GM12878 (cell line): ENCODE results near the gene CMSS1. TPM values are rescaled to one million over a fixed set of nuclear protein-coding genes. Genes with fewer than 3 reads are reported as not detected.

Experiments used
- ATAC-seq: fragments of 200-7000 bp; cut with Tn5 transposase; 3 replicates; pipeline ENCODE4 v1.9.1; 2020; ENCODE audit warnings: mild to moderate bottlenecking, moderate library complexity
- BruUV-seq: library from RNA; stranded (reverse); fragments of 400-500 nt; replicated peaks from 2 replicates; lab custom pipeline; 2021; lab: Mats Ljungman, UMichigan
- CTCF ChIA-PET: fragments of 300-600 bp; sonication (Branson Sonifier 250); formaldehyde crosslinking; extraction: SDS; loops from one replicate; lab custom pipeline; 2021; ENCODE audit warnings: inconsistent platforms; lab: Yijun Ruan, JAX
- POLR2A ChIA-PET: fragments of 350-600 bp; formaldehyde crosslinking; extraction: SDS; loops from one replicate; lab custom pipeline; 2021; ENCODE audit warnings: inconsistent platforms; lab: Charles Lee
- RAD21 ChIA-PET: fragments of 300-600 bp; sonication (Branson Sonifier 250); formaldehyde crosslinking; loops from one replicate; lab custom pipeline; 2023; ENCODE audit warnings: antibody characterized with exemption; ENCODE audit not compliant: unreplicated experiment; lab: Charles Lee
- SMC1A ChIA-PET: fragments of 300-600 bp; sonication (Branson Sonifier 250); formaldehyde crosslinking; loops from one replicate; lab custom pipeline; 2023; ENCODE audit not compliant: unreplicated experiment, uncharacterized antibody; lab: Charles Lee
- DNase-seq: peaks from one replicate; pipeline ENCODE4 v3.0.0-alpha.2; 2011; ENCODE audit warnings: low read depth, low spot score
- FAIRE-seq: peaks from 3 replicates; lab custom pipeline; 2011; peaks lifted over from hg19 to GRCh38; lab: Jason Lieb, UNC
- H2AFZ ChIP-seq: 2 replicates; pipeline ENCODE4 v1.6.0; 2011; ENCODE audit warnings: low read depth, low read length, control low read depth; ENCODE audit not compliant: control insufficient read depth
- H3K27ac ChIP-seq: 2 replicates; pipeline ENCODE4 v1.5.1; 2011; ENCODE audit warnings: control low read depth; ENCODE audit not compliant: control insufficient read depth, insufficient read depth
- H3K27me3 ChIP-seq, 2 experiments: replicated peaks in 1 of 2; 2 replicates each; pipeline versions ENCODE4 v1.6.0 to v1.6.1; 2011; ENCODE audit warnings: low read length in 1 of 2; ENCODE audit not compliant: control insufficient read depth in 2 of 2, insufficient read depth in 2 of 2
- H3K36me3 ChIP-seq, 2 experiments: 2 replicates each; pipeline ENCODE4 v1.5.1; 2011; ENCODE audit warnings: low read length in 1 of 2; ENCODE audit not compliant: control insufficient read depth in 2 of 2, insufficient read depth in 2 of 2
- H3K4me1 ChIP-seq: 2 replicates; pipeline ENCODE4 v1.6.1; 2011; ENCODE audit warnings: mild to moderate bottlenecking, low read length, moderate library complexity, mixed read lengths; ENCODE audit not compliant: control insufficient read depth, insufficient read depth
- H3K4me2 ChIP-seq: 2 replicates; pipeline ENCODE4 v1.6.0; 2011; ENCODE audit warnings: control low read depth; ENCODE audit not compliant: control insufficient read depth, insufficient read depth
- H3K4me3 ChIP-seq: fragments of 200-600 bp; sonication (generic); 2 replicates; pipeline ENCODE4 v1.5.1; 2016
- H3K79me2 ChIP-seq: 2 replicates; pipeline ENCODE4 v1.6.0; 2011; ENCODE audit warnings: low read length; ENCODE audit not compliant: control insufficient read depth, insufficient read depth
- H3K9ac ChIP-seq: 2 replicates; pipeline ENCODE4 v1.8.0; 2011; ENCODE audit warnings: low read length, control low read depth, mixed read lengths; ENCODE audit not compliant: control insufficient read depth, insufficient read depth
- H3K9me3 ChIP-seq: replicated peaks from 3 replicates; pipeline ENCODE4 v1.5.1; 2011; ENCODE audit warnings: mild to moderate bottlenecking, low read length; ENCODE audit not compliant: control insufficient read depth, insufficient read depth
- H4K20me1 ChIP-seq: 2 replicates; pipeline ENCODE4 v1.6.0; 2011; ENCODE audit not compliant: control insufficient read depth, insufficient read depth
- BMI1 ChIP-seq: fragments of 450-650 bp; IDR thresholded peaks from 2 replicates; pipeline ENCODE4 v1.6.1; 2016; ENCODE audit warnings: mild to moderate bottlenecking, moderate library complexity, borderline replicate concordance
- CBFB ChIP-seq: IDR thresholded peaks from 2 replicates; pipeline ENCODE4 v1.6.1; 2016; ENCODE audit warnings: antibody characterized with exemption, low read depth
- DPF2 ChIP-seq: fragments of 450-650 bp; IDR thresholded peaks from 2 replicates; pipeline ENCODE4 v1.6.1; 2017; ENCODE audit warnings: mild to moderate bottlenecking
- GATAD2B ChIP-seq: fragments of 450-650 bp; conservative IDR thresholded peaks from 2 replicates; pipeline ENCODE4 v1.6.1; 2017; ENCODE audit warnings: low read depth, mild to moderate bottlenecking, moderate library complexity
- MTA2 ChIP-seq: fragments of 450-650 bp; IDR thresholded peaks from 2 replicates; pipeline ENCODE4 v1.6.1; 2016; ENCODE audit warnings: low read depth, mild to moderate bottlenecking, moderate library complexity
- NFYA ChIP-seq: IDR thresholded peaks from 2 replicates; pipeline ENCODE4 v1.6.1; 2011; ENCODE audit warnings: low read depth, mild to moderate bottlenecking, low read length, improper control_type of control experiment, borderline replicate concordance
- NRF1 ChIP-seq: conservative IDR thresholded peaks from 2 replicates; pipeline ENCODE4 v1.6.1; 2011; ENCODE audit warnings: mild to moderate bottlenecking, low read depth, low read length, improper control_type of control experiment
- PAX5 ChIP-seq: IDR thresholded peaks from 2 replicates; pipeline ENCODE4 v1.6.1; 2011; ENCODE audit warnings: low read depth, low read length, borderline replicate concordance
- POU2F2 ChIP-seq: IDR thresholded peaks from 3 replicates; pipeline ENCODE4 v1.6.1; 2011; ENCODE audit warnings: low read depth, mild to moderate bottlenecking, low read length, borderline replicate concordance
- SREBF1 ChIP-seq: IDR thresholded peaks from 2 replicates; pipeline ENCODE4 v1.6.1; 2012; ENCODE audit warnings: mild to moderate bottlenecking, low read length
- SREBF2 ChIP-seq: IDR thresholded peaks from 2 replicates; pipeline ENCODE4 v1.6.1; 2012; ENCODE audit warnings: mild to moderate bottlenecking, low read length
- TCF7 ChIP-seq: IDR thresholded peaks from 2 replicates; pipeline ENCODE4 v1.6.1; 2014; ENCODE audit warnings: antibody characterized with exemption, borderline replicate concordance
- ZNF207 ChIP-seq: fragments of 450-650 bp; IDR thresholded peaks from 2 replicates; pipeline ENCODE4 v1.6.1; 2014; ENCODE audit warnings: antibody characterized with exemption, mild to moderate bottlenecking, borderline replicate concordance
- WGBS: methylation state at CpG from one replicate; pipeline ENCODE4 v1.1.6; 2016; ENCODE audit warnings: low lambda C conversion rate; ENCODE audit not compliant: insufficient replicate concordance, insufficient coverage; ENCODE audit errors: missing lambda C conversion rate; 5-methylcytosine and 5-hydroxymethylcytosine counted together
- in situ Hi-C: fragments of 300-500 bp; cut with MboI; formaldehyde crosslinking; loops from 9 replicates; pipeline ENCODE4 v1.14.3; 2018; ENCODE audit warnings: mixed read lengths
- intact Hi-C: fragments of 100-400 bp; cut with micrococcal nuclease; formaldehyde crosslinking; loops from one replicate; pipeline ENCODE4 v1.14.2; 2022; ENCODE audit not compliant: unreplicated experiment
- polyA plus RNA-seq, 11 experiments: library from polyadenylated mRNA; depleted of rRNA in 4 of 11; unstranded in 6 of 11; stranded (reverse) in 5 of 11; fragments of >200 nt; fragmentation: Nextera tagmentation in 4 of 11; fragmentation: Illumina TruSeq in 1 of 11; extraction: Ambion mirVana in 4 of 11; extraction: Trizol in 1 of 11; gene quantifications; 1 replicate in 1 of 11; 2 replicates in 10 of 11; pipeline versions ENCODE4 v1.2.1 to v1.2.3, GENCODE V29; 2011 to 2016; ENCODE audit warnings: inconsistent platforms in 2 of 11, missing spikeins in 2 of 11, low read depth in 1 of 11
- total RNA-seq, 4 experiments: library from RNA; depleted of rRNA in 3 of 4; stranded (reverse); fragments of >200 nt in 3 of 4; fragmentation: Illumina TruSeq in 1 of 4; extraction: Trizol in 1 of 4; gene quantifications; 2 replicates each; pipeline versions ENCODE4 v1.2.1 to v1.2.3, GENCODE V29; 2013 to 2021
- TF ChIP-seq, protein P1 (sequence below): fragments of 450-650 bp; formaldehyde crosslinking; IDR thresholded peaks from 2 replicates; pipeline ENCODE4 v1.4.0; 2022; ENCODE audit warnings: mild to moderate bottlenecking, moderate library complexity
- TF ChIP-seq, protein P2 (sequence below): IDR thresholded peaks from 2 replicates; pipeline ENCODE4 v1.6.1; 2011; ENCODE audit warnings: low read depth, mild to moderate bottlenecking, low read length, moderate library complexity, borderline replicate concordance; ENCODE audit errors: extremely low read depth
- TF ChIP-seq, protein P3 (sequence below): fragments of 450-650 bp; IDR thresholded peaks from 2 replicates; pipeline ENCODE4 v1.6.1; 2017; ENCODE audit warnings: antibody characterized with exemption, mild to moderate bottlenecking, moderate library complexity
- TF ChIP-seq, protein P4 (sequence below): IDR thresholded peaks from 2 replicates; pipeline ENCODE4 v1.6.1; 2012; ENCODE audit warnings: low read depth, low read length, improper control_type of control experiment

Gene CMSS1
- total and polyA plus RNA-seq, 10 of the 15 experiments (the other 5 are each of a cell fraction or from before 2014, with no cell fraction given): 31.0 to 118 (median 70.1) TPM

DNA sequence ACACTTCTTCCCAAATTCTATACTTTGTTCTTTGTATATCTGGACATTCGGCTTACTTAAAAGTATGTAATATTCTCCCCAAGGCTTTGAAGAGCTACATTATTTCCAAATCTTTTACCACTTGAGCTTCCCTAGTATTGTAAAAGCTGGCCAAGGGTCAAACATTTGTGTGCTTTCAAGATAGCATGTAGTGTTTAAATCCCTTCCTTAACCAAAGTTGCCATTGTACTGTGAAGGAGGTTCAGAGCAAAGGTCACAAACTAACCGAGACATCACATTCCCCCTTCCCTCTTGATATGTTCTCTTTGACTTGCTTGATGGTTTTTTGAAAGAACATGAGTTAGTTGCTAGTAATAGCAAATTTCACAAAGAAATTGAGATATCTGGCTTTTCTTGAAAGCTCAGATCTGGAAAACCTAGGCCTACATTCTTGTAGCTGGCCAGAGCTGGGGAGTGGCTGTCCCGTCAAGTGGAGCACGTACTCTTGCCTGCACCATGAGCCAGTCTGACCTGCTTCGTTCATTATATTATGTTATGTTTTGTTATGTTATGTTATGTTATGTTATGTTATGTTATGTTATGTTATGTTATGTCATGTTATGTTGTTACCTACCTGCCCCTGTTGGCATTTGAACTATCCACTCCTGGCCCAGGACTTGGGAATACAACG, 236.4 kb downstream of the CMSS1 start:
- RAD21 ChIA-PET: interaction anchor here (0.5 kb wide), 1 partner anchor 205 kb away, joined by 5 read pairs; no protein-coding TSS in a partner anchor
- Histone ChIP-seq H3K79me2 (no peaks in the 10 kb centered on the region), H2AFZ (no peak overlapping the region), H3K36me3 (no peaks in the 10 kb centered on the region), H3K27ac (no peak overlapping the region), H3K4me3 (no peak overlapping the region), H3K9ac (no peak overlapping the region), H4K20me1 (no peaks in the 10 kb centered on the region), H3K27me3 (no peaks in the 10 kb centered on the region), H3K9me3 (no peaks in the 10 kb centered on the region), H3K4me2 (no peak overlapping the region), H3K4me1 (no peaks in the 10 kb centered on the region)
- FAIRE-seq: no peak
- no peak for ATAC-seq
- 98% methylated on average over 6 of the region's 6 CpGs for WGBS
- CTCF ChIA-PET: interaction anchor here (0.9 to 8.6 kb wide), 3 partner anchors 10 to 210 kb away, joined by 3 to 43 read pairs (median 4); no protein-coding TSS in a partner anchor
- no peak for DNase-seq
- BruUV-seq: no TSS peak
- POLR2A ChIA-PET: no interaction called here
- in situ Hi-C loops (no loop called here), intact Hi-C loops (no loop called here)
- SMC1A ChIA-PET: interaction anchor here (0.6 to 0.9 kb wide), 3 partner anchors 18 to 222 kb away, joined by 3 to 4 read pairs (median 3); no protein-coding TSS in a partner anchor
- TF ChIP-seq, protein P1, sequence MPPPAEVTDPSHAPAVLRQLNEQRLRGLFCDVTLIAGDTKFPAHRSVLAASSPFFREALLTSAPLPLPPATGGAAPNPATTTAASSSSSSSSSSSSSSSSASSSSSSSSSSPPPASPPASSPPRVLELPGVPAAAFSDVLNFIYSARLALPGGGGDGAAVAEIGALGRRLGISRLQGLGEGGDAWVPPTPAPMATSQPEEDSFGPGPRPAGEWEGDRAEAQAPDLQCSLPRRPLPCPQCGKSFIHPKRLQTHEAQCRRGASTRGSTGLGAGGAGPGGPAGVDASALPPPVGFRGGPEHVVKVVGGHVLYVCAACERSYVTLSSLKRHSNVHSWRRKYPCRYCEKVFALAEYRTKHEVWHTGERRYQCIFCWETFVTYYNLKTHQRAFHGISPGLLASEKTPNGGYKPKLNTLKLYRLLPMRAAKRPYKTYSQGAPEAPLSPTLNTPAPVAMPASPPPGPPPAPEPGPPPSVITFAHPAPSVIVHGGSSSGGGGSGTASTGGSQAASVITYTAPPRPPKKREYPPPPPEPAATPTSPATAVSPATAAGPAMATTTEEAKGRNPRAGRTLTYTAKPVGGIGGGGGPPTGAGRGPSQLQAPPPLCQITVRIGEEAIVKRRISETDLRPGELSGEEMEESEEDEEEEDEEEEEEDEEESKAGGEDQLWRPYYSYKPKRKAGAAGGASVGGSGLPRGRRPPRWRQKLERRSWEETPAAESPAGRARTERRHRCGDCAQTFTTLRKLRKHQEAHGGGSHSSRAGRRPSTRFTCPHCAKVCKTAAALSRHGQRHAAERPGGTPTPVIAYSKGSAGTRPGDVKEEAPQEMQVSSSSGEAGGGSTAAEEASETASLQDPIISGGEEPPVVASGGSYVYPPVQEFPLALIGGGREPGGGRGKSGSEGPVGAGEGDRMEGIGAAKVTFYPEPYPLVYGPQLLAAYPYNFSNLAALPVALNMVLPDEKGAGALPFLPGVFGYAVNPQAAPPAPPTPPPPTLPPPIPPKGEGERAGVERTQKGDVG (CRISPR knock-in tag): no peak
- TF ChIP-seq CBFB: no peak
- TF ChIP-seq TCF7: no peak
- no peak for TF ChIP-seq DPF2
- TF ChIP-seq, protein P2, sequence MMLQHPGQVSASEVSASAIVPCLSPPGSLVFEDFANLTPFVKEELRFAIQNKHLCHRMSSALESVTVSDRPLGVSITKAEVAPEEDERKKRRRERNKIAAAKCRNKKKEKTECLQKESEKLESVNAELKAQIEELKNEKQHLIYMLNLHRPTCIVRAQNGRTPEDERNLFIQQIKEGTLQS: no peak
- no peak for TF ChIP-seq POU2F2
- TF ChIP-seq ZNF207: no peak
- no peak for TF ChIP-seq BMI1
- TF ChIP-seq, protein P3, sequence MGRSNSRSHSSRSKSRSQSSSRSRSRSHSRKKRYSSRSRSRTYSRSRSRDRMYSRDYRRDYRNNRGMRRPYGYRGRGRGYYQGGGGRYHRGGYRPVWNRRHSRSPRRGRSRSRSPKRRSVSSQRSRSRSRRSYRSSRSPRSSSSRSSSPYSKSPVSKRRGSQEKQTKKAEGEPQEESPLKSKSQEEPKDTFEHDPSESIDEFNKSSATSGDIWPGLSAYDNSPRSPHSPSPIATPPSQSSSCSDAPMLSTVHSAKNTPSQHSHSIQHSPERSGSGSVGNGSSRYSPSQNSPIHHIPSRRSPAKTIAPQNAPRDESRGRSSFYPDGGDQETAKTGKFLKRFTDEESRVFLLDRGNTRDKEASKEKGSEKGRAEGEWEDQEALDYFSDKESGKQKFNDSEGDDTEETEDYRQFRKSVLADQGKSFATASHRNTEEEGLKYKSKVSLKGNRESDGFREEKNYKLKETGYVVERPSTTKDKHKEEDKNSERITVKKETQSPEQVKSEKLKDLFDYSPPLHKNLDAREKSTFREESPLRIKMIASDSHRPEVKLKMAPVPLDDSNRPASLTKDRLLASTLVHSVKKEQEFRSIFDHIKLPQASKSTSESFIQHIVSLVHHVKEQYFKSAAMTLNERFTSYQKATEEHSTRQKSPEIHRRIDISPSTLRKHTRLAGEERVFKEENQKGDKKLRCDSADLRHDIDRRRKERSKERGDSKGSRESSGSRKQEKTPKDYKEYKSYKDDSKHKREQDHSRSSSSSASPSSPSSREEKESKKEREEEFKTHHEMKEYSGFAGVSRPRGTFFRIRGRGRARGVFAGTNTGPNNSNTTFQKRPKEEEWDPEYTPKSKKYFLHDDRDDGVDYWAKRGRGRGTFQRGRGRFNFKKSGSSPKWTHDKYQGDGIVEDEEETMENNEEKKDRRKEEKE: no peak
- TF ChIP-seq GATAD2B: no peak
- TF ChIP-seq SREBF1: no peak
- TF ChIP-seq SREBF2: no peak
- TF ChIP-seq NRF1: no peak
- TF ChIP-seq MTA2: no peak
- TF ChIP-seq NFYA: no peak
- TF ChIP-seq, protein P4, sequence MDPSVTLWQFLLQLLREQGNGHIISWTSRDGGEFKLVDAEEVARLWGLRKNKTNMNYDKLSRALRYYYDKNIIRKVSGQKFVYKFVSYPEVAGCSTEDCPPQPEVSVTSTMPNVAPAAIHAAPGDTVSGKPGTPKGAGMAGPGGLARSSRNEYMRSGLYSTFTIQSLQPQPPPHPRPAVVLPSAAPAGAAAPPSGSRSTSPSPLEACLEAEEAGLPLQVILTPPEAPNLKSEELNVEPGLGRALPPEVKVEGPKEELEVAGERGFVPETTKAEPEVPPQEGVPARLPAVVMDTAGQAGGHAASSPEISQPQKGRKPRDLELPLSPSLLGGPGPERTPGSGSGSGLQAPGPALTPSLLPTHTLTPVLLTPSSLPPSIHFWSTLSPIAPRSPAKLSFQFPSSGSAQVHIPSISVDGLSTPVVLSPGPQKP: no peak
- no peak for TF ChIP-seq PAX5
